OCI-LY1 (cell line): ENCODE results near the gene ZSWIM5.
"Not testable (repeated sequence)": the region's sequence is repeated elsewhere in the genome, so short reads cannot be mapped to it uniquely, and the experiment has no call there.

Experiments used
- H2AFZ ChIP-seq: fragments of 200-600 bp; sonication (generic), shearing (Covaris generic); 2 replicates; pipeline ENCODE4 v1.6.0; 2014; ENCODE audit warnings: antibody characterized with exemption, mild to moderate bottlenecking, low read length
- H3F3A ChIP-seq: fragments of 200-600 bp; sonication (generic), shearing (Covaris generic); 2 replicates; pipeline ENCODE4 v1.6.0; 2014; ENCODE audit warnings: mild to moderate bottlenecking, antibody characterized with exemption, low read length, moderate library complexity; ENCODE audit not compliant: insufficient read depth
- H3K27ac ChIP-seq: fragments of 200-600 bp; sonication (generic); 2 replicates; pipeline ENCODE4 v1.5.1; 2014; ENCODE audit warnings: low read length, mixed run types, mild to moderate bottlenecking, low read depth; ENCODE audit not compliant: poor library complexity, severe bottlenecking
- H3K27me3 ChIP-seq: fragments of 200-600 bp; sonication (generic); 2 replicates; pipeline ENCODE4 v1.6.0; 2014; ENCODE audit warnings: antibody characterized with exemption, mild to moderate bottlenecking, low read length, moderate library complexity; ENCODE audit not compliant: insufficient read depth
- H3K36me3 ChIP-seq: fragments of 200-600 bp; sonication (generic); 2 replicates; pipeline ENCODE4 v1.6.1; 2014; ENCODE audit warnings: mild to moderate bottlenecking, antibody characterized with exemption, low read length, moderate library complexity, mixed read lengths; ENCODE audit not compliant: insufficient read depth
- H3K4me1 ChIP-seq: fragments of 200-600 bp; sonication (generic); 2 replicates; pipeline ENCODE4 v1.5.1; 2014; ENCODE audit warnings: mild to moderate bottlenecking, low read length, moderate library complexity; ENCODE audit not compliant: insufficient read depth, severe bottlenecking
- H3K4me2 ChIP-seq: fragments of 200-600 bp; sonication (generic), shearing (Covaris generic); 2 replicates; pipeline ENCODE4 v1.6.1; 2014; ENCODE audit warnings: low read length
- H3K4me3 ChIP-seq: fragments of 200-600 bp; sonication (generic); 2 replicates; pipeline ENCODE4 v1.5.1; 2014; ENCODE audit warnings: low read length, low read depth, mild to moderate bottlenecking, mixed read lengths; ENCODE audit not compliant: poor library complexity, severe bottlenecking
- H3K79me2 ChIP-seq: fragments of 200-600 bp; shearing (Covaris generic); 2 replicates; pipeline ENCODE4 v1.6.1; 2016; ENCODE audit warnings: mixed run types, low read length, mixed read lengths; ENCODE audit not compliant: insufficient read depth
- H3K9ac ChIP-seq: fragments of 200-600 bp; sonication (generic), shearing (Covaris generic); 2 replicates; pipeline ENCODE4 v1.6.1; 2014; ENCODE audit warnings: mild to moderate bottlenecking, low read length, mixed read lengths
- H3K9me2 ChIP-seq: fragments of 200-600 bp; sonication (generic), shearing (Covaris generic); 2 replicates; pipeline ENCODE4 v1.6.1; 2014; ENCODE audit warnings: low read depth, mild to moderate bottlenecking, low read length, mixed read lengths
- H3K9me3 ChIP-seq: fragments of 200-600 bp; shearing (Covaris generic); 2 replicates; pipeline ENCODE4 v1.6.1; 2014; ENCODE audit warnings: low read length, mixed read lengths
- H4K20me1 ChIP-seq: fragments of 200-600 bp; sonication (generic), shearing (Covaris generic); 2 replicates; pipeline ENCODE4 v1.6.0; 2016; ENCODE audit warnings: mild to moderate bottlenecking, low read length; ENCODE audit not compliant: insufficient read depth
- CTCF ChIP-seq: fragments of 200-600 bp; sonication (generic), shearing (Covaris generic); IDR thresholded peaks from 2 replicates; pipeline ENCODE4 v1.5.1; 2017; ENCODE audit warnings: mild to moderate bottlenecking, antibody characterized with exemption, low read length, moderate library complexity, mixed read lengths
- EZH2 ChIP-seq: fragments of 200-600 bp; sonication (generic), shearing (Covaris generic); IDR thresholded peaks from 2 replicates; pipeline ENCODE4 v1.8.0; 2017; ENCODE audit warnings: borderline replicate concordance, mixed run types, mild to moderate bottlenecking, antibody characterized with exemption, low read length, moderate library complexity, mixed read lengths

ZSWIM5 gene

GRCh38 chr1:44988531-44989156, 217.8 kb downstream of the ZSWIM5 start:
- H3K27me3 ChIP-seq = no peaks in the 10 kb centered on the region
- no peak overlapping the region for H3K27ac ChIP-seq
- H3F3A ChIP-seq = no peaks in the 10 kb centered on the region
- no peaks in the 10 kb centered on the region for H4K20me1 ChIP-seq
- peaks cover 15% of the 10 kb centered on the region for H3K79me2 ChIP-seq
- H3K4me2 ChIP-seq = no peak overlapping the region
- no peaks in the 10 kb centered on the region for H3K9me3 ChIP-seq
- no peaks in the 10 kb centered on the region for H3K36me3 ChIP-seq
- no peak overlapping the region for H2AFZ ChIP-seq
- peaks cover 19% of the 10 kb centered on the region for H3K4me1 ChIP-seq
- H3K9me2 ChIP-seq = no peaks in the 10 kb centered on the region
- no peak overlapping the region for H3K4me3 ChIP-seq
- TF ChIP-seq CTCF = no peak
- H3K9ac ChIP-seq = no peak overlapping the region

DNA sequence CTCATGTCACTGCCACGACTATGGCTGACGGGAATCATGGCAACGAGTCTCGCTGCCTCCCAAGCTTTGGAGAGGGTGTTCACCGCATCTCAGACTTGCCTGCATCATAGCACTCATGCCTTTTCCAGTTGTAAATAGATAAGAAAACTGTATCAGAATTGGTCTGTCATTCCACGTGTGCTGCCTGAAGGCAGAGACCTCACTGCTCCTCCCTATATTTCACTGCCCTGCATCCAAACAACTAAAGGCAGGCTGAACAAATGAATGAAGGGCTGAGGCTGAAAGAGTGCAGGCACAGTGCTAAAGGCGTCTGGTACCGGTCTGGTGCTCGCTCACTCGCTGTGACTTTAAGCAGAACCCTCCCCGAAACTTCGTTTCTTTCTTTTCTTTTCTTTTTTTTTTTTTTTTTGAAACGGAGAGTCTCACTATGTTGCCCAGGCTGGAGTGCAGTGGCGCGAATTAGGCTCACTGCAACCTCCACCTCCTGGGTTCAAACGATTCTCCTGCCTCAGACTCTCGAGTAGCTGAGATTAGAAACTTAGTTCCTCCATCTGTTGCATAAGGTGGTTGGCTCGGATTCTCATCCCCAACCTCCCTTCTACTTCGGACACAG, 220.6 kb downstream of the ZSWIM5 start:
- peak overlapping the region; percentile 98 for H3K4me2 ChIP-seq
- no peak overlapping the region for H2AFZ ChIP-seq
- no peaks in the 10 kb centered on the region for H3K27me3 ChIP-seq
- peaks cover 6% of the 10 kb centered on the region for H3K36me3 ChIP-seq
- TF ChIP-seq CTCF = no peak
- no peak for TF ChIP-seq EZH2
- H3K27ac ChIP-seq = no peak overlapping the region
- H3F3A ChIP-seq = no peaks in the 10 kb centered on the region
- H3K4me1 ChIP-seq = peaks cover 15% of the 10 kb centered on the region
- H3K79me2 ChIP-seq = peaks cover 21% of the 10 kb centered on the region
- H4K20me1 ChIP-seq = no peaks in the 10 kb centered on the region
- peak overlapping the region; percentile 68 for H3K9ac ChIP-seq
- no peaks in the 10 kb centered on the region for H3K9me3 ChIP-seq
- peak overlapping the region; percentile 89 for H3K4me3 ChIP-seq
- no peaks in the 10 kb centered on the region for H3K9me2 ChIP-seq

DNA sequence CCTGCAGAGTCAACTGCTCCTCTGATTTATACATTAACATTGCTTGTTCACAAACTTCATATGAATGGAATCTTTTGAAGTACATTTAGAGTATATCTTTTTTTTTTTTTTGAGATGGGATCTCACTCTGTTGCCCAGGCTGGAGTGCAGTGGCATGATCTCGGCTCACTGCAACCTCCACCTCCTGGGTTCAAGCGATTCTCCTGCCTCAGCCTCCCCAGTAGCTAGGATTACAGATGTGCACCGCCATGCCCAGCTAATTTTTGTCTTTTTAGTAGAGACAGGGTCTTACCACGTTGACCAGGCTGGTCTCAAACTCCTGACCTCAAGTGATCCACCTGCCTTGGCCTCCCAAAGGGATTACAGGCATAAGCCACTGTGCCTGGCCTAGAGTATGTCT, 229.0 kb downstream of the ZSWIM5 start:
- peaks cover 85% of the 10 kb centered on the region for H3K36me3 ChIP-seq
- H3K27ac ChIP-seq, H3F3A ChIP-seq, H3K9me2 ChIP-seq, H3K4me2 ChIP-seq, H3K4me3 ChIP-seq, H3K4me1 ChIP-seq, H3K9me3 ChIP-seq, H3K79me2 ChIP-seq, H3K9ac ChIP-seq, H3K27me3 ChIP-seq, H4K20me1 ChIP-seq, H2AFZ ChIP-seq: not testable (repeated sequence)

DNA sequence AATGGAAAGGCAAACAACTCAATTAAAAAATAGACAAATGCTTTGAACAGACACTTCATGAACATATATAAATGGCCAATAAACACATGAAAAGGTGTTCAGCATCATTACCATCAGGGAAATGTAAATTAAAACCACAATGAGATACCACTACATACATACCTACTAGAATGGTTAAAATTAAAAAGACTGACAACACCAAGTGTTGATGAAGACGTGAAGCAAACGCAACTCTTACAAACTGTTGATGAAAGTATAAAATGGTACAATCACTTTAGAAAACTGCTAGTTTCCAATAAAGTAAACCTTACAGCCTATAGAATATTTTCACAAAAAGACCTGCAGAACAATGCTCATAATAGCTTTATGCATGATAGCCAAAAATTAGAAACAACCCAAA, 230.2 kb downstream of the ZSWIM5 start:
- TF ChIP-seq CTCF = no peak
- no peak for TF ChIP-seq EZH2
- Histone ChIP-seq H3F3A (no peaks in the 10 kb centered on the region), H3K9me2 (no peaks in the 10 kb centered on the region), H2AFZ (no peak overlapping the region), H3K4me1 (no peaks in the 10 kb centered on the region), H3K27ac (no peak overlapping the region), H3K4me3 (no peak overlapping the region), H3K9ac (no peak overlapping the region), H3K9me3 (no peaks in the 10 kb centered on the region), H3K4me2 (no peak overlapping the region), H3K79me2 (no peaks in the 10 kb centered on the region), H3K36me3 (peaks cover 82% of the 10 kb centered on the region), H3K27me3 (no peaks in the 10 kb centered on the region), H4K20me1 (no peaks in the 10 kb centered on the region)
